ENCODE results near the gene PAOX.

The PAOX gene

GRCh38 chr10:133394801-133395221 is 15.7 kb downstream of the PAOX start:
- H3K9me3 ChIP-seq (ENCODE audit: insufficient read depth, low read length) = no peaks in the 10 kb centered on the region
- H4K20me1 ChIP-seq (ENCODE audit: low read depth, low read length) = no peaks in the 10 kb centered on the region
- H3K9ac ChIP-seq (ENCODE audit: low read length) = peak overlapping the region; percentile 93
- H3K27ac ChIP-seq (ENCODE audit: low read depth, low read length) = peak overlapping the region; percentile 42
- H3F3A ChIP-seq (ENCODE audit: insufficient read depth) = peaks cover 13% of the 10 kb centered on the region
- H3K4me3 ChIP-seq (ENCODE audit: insufficient read depth, low read length, poor library complexity, severe bottlenecking) = peak overlapping the region; percentile 73
- no peaks in the 10 kb centered on the region for H3K36me3 ChIP-seq (ENCODE audit: low read length)
- peaks cover 22% of the 10 kb centered on the region for H3K79me2 ChIP-seq (ENCODE audit: insufficient read depth, low read length)
- H3K4me2 ChIP-seq (ENCODE audit: low read depth, low read length, poor library complexity, severe bottlenecking) = peak overlapping the region; percentile 86
- peak overlapping the region; percentile 90 for H2AFZ ChIP-seq (ENCODE audit: low read depth, low read length, severe bottlenecking)
- TF ChIP-seq CTCF (IDR thresholded peaks at IDR 0.05; ENCODE audit: insufficient read depth, low read length, poor library complexity, severe bottlenecking) (no peak), EZH2phosphoT487 (conservative IDR thresholded peaks at IDR 0.05; ENCODE audit: low read length) (no peak)
- no peaks in the 10 kb centered on the region for H3K27me3 ChIP-seq (ENCODE audit: low read length)
- H3K9me2 ChIP-seq (replicated peaks; ENCODE audit: insufficient read depth, low read length) = no peaks in the 10 kb centered on the region

GRCh38 chr10:133396035-133396624 is 17.1 kb downstream of the PAOX start:
- H3K79me2 ChIP-seq (ENCODE audit: insufficient read depth, low read length) = peaks cover 22% of the 10 kb centered on the region
- no peak overlapping the region for H3K9ac ChIP-seq (ENCODE audit: low read length)
- no peaks in the 10 kb centered on the region for H3K9me3 ChIP-seq (ENCODE audit: insufficient read depth, low read length)
- H4K20me1 ChIP-seq (ENCODE audit: low read depth, low read length) = no peaks in the 10 kb centered on the region
- no peak overlapping the region for H3K27ac ChIP-seq (ENCODE audit: low read depth, low read length)
- peaks cover 7% of the 10 kb centered on the region; the same call in 1 of the 2 replicates for H3F3A ChIP-seq (ENCODE audit: insufficient read depth)
- no peak for TF ChIP-seq CTCF (IDR thresholded peaks at IDR 0.05; ENCODE audit: insufficient read depth, low read length, poor library complexity, severe bottlenecking)
- no peak for TF ChIP-seq EZH2phosphoT487 (conservative IDR thresholded peaks at IDR 0.05; ENCODE audit: low read length)
- no peak overlapping the region for H2AFZ ChIP-seq (ENCODE audit: low read depth, low read length, severe bottlenecking)
- no peaks in the 10 kb centered on the region for H3K27me3 ChIP-seq (ENCODE audit: low read length)
- H3K36me3 ChIP-seq (ENCODE audit: low read length) = no peaks in the 10 kb centered on the region
- no peak overlapping the region for H3K4me3 ChIP-seq (ENCODE audit: insufficient read depth, low read length, poor library complexity, severe bottlenecking)
- H3K9me2 ChIP-seq (replicated peaks; ENCODE audit: insufficient read depth, low read length) = no peaks in the 10 kb centered on the region
- no peak overlapping the region for H3K4me2 ChIP-seq (ENCODE audit: low read depth, low read length, poor library complexity, severe bottlenecking)

DNA sequence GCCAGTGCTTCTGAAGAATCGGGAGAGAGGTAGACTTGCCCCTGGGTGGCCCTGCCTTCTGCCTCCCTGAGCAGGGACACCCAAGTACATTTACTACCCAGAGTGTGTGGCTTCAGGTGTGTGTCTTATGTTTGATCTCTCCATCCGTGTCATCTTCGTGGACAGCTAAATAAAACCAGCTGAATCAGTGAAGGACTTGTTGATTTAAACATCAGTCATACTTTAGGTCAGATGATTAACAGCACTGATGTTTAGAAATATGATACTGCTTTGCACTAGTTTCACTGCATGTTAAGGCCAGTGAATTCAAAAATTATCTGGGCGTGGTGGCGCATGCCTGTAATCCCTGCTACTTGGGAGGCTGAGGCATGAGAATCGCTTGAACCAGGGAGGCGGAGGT is 18.9 kb downstream of the PAOX start:
- H3K27me3 ChIP-seq (ENCODE audit: low read length) = no peaks in the 10 kb centered on the region
- H3K79me2 ChIP-seq (ENCODE audit: insufficient read depth, low read length) = peaks cover 22% of the 10 kb centered on the region
- no peaks in the 10 kb centered on the region for H4K20me1 ChIP-seq (ENCODE audit: low read depth, low read length)
- H3K9me2 ChIP-seq (replicated peaks; ENCODE audit: insufficient read depth, low read length) = no peaks in the 10 kb centered on the region
- peaks cover 7% of the 10 kb centered on the region; the same call in 1 of the 2 replicates for H3F3A ChIP-seq (ENCODE audit: insufficient read depth)
- H3K27ac ChIP-seq (ENCODE audit: low read depth, low read length) = no peak overlapping the region
- TF ChIP-seq EZH2phosphoT487 (conservative IDR thresholded peaks at IDR 0.05; ENCODE audit: low read length) = no peak
- TF ChIP-seq CTCF (IDR thresholded peaks at IDR 0.05; ENCODE audit: insufficient read depth, low read length, poor library complexity, severe bottlenecking) = no peak
- no peaks in the 10 kb centered on the region for H3K36me3 ChIP-seq (ENCODE audit: low read length)
- H3K9ac ChIP-seq (ENCODE audit: low read length) = no peak overlapping the region
- no peaks in the 10 kb centered on the region for H3K9me3 ChIP-seq (ENCODE audit: insufficient read depth, low read length)
- no peak overlapping the region for H3K4me2 ChIP-seq (ENCODE audit: low read depth, low read length, poor library complexity, severe bottlenecking)
- no peak overlapping the region for H2AFZ ChIP-seq (ENCODE audit: low read depth, low read length, severe bottlenecking)
- H3K4me3 ChIP-seq (ENCODE audit: insufficient read depth, low read length, poor library complexity, severe bottlenecking) = no peak overlapping the region
